Neutrophil (primary cell): Measurements from ENCODE around the gene TMEM178A.

Source experiments
- H3K27ac ChIP-seq: fragments of 200-600 bp; sonication (generic); 2 replicates; pipeline ENCODE4 v1.5.1; 2016; ENCODE audit warnings: mild to moderate bottlenecking, moderate library complexity
- H3K27me3 ChIP-seq: fragments of 200-600 bp; sonication (generic); 2 replicates; pipeline ENCODE4 v1.6.0; 2016; ENCODE audit warnings: mild to moderate bottlenecking
- H3K36me3 ChIP-seq: fragments of 200-600 bp; sonication (generic); 2 replicates; pipeline ENCODE4 v1.5.1; 2017
- H3K4me1 ChIP-seq, 2 experiments: fragments of 200-600 bp in 1 of 2; sonication (generic) in 1 of 2; 1 replicate in 1 of 2; 2 replicates in 1 of 2; pipeline versions ENCODE4 v1.5.1 to v1.6.1; 2013 to 2016; ENCODE audit warnings: low read depth in 1 of 2, low read length in 1 of 2, mild to moderate bottlenecking in 1 of 2, moderate library complexity in 1 of 2; ENCODE audit not compliant: control insufficient read depth in 1 of 2, insufficient read depth in 1 of 2
- H3K4me3 ChIP-seq, 2 experiments: fragments of 200-600 bp in 1 of 2; sonication (generic) in 1 of 2; 1 replicate in 1 of 2; 2 replicates in 1 of 2; pipeline ENCODE4 v1.5.1; 2013 to 2016; ENCODE audit warnings: low read depth in 1 of 2, low read length in 1 of 2, mild to moderate bottlenecking in 1 of 2, moderate library complexity in 1 of 2
- H3K9me3 ChIP-seq: fragments of 200-600 bp; sonication (generic); 2 replicates; pipeline ENCODE4 v1.5.1; 2016
- TF ChIP-seq, protein P1 (sequence below): fragments of 200-600 bp; sonication (generic); IDR thresholded peaks from 2 replicates; pipeline ENCODE4 v1.5.1; 2016; ENCODE audit warnings: antibody characterized with exemption

Gene TMEM178A

DNA sequence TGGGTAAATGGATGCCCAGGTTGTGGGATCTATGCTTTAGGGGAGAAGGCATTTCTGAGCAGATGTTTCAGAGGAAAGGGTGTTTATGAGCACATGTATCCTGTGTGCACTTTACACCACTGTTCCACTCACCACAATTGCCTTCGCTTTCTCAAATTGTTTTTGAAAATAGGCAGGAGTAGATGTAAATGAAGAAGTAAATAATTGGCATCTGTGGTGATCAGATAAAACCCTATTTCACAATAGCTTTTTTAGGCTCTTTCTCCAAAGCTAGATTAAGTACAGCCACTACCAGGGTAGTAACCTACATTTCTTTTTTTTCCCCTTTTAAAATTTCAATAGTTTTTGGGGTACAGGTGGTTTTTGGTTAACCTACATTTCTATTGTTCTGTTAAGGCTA is 40.6 kb downstream of the TMEM178A start:
- H3K9me3 ChIP-seq = no peaks in the 10 kb centered on the region
- no peaks in the 10 kb centered on the region for H3K4me1 ChIP-seq
- no peaks in the 10 kb centered on the region for H3K36me3 ChIP-seq
- no peak overlapping the region for H3K4me3 ChIP-seq
- TF ChIP-seq, protein P1, sequence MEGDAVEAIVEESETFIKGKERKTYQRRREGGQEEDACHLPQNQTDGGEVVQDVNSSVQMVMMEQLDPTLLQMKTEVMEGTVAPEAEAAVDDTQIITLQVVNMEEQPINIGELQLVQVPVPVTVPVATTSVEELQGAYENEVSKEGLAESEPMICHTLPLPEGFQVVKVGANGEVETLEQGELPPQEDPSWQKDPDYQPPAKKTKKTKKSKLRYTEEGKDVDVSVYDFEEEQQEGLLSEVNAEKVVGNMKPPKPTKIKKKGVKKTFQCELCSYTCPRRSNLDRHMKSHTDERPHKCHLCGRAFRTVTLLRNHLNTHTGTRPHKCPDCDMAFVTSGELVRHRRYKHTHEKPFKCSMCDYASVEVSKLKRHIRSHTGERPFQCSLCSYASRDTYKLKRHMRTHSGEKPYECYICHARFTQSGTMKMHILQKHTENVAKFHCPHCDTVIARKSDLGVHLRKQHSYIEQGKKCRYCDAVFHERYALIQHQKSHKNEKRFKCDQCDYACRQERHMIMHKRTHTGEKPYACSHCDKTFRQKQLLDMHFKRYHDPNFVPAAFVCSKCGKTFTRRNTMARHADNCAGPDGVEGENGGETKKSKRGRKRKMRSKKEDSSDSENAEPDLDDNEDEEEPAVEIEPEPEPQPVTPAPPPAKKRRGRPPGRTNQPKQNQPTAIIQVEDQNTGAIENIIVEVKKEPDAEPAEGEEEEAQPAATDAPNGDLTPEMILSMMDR = no peak
- H3K27me3 ChIP-seq = no peaks in the 10 kb centered on the region
- no peak overlapping the region for H3K27ac ChIP-seq

DNA sequence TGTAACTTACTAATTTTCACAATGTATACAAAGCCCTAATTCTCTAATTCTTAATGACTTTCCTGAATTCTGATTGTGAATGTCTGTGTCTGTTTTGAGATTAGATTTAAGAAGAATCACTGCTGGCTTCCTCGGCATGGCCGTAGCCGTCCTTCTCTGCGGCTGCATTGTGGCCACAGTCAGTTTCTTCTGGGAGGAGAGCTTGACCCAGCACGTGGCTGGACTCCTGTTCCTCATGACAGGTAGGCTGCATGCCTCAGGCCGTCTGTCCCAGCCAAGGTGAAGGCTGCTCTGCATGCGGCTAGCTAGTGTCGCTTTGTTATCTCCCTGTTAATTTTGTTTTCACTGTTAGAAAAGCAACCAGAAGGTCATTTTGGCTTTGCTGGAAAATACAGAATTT is 41.2 kb downstream of the TMEM178A start:
- Histone ChIP-seq H3K27me3 (no peaks in the 10 kb centered on the region), H3K27ac (no peak overlapping the region), H3K4me1 (no peaks in the 10 kb centered on the region), H3K4me3 (no peak overlapping the region), H3K36me3 (no peaks in the 10 kb centered on the region), H3K9me3 (no peaks in the 10 kb centered on the region)
- TF ChIP-seq, protein P1 = no peak

DNA sequence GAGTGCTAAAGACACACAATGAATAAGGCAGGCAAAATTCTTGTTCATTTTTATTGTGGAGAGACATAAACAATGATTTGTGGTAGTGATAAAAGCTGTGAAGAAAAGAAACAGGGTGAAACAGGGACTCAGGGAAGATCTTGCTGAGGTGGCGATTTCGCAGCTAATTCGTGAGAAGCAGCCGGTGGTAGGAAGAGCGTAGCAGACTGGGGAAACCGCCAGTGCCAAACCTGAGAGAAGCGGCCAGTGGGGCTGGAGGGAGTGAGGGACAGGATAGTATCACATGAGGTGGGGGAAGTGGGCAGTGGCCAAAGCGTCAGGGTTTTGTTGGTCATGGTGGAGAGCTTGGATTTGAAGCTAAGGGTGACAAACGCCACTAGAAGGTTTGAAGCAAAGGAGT is 42.3 kb downstream of the TMEM178A start:
- TF ChIP-seq, protein P1 = no peak

DNA sequence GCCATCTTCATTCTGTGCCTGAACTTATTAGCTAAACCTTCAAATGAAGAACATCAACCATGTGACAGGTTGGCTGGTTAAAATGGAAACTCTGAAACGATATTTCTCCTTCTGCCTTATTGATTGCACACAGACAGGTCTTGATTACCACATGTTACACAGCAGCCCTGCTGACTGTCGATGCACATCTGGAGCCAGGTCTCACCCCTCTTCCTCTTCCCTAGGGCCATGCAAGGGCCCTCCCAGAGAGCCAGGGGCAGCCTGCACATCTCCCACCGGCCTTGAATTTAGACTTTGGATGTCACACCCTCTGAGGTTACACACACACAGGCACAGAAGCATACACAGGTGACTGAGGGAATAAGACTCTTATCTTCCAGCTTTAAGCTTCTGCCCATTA is 45.1 kb downstream of the TMEM178A start:
- H3K27me3 ChIP-seq = no peaks in the 10 kb centered on the region
- H3K4me3 ChIP-seq = no peak overlapping the region
- H3K36me3 ChIP-seq = no peaks in the 10 kb centered on the region
- TF ChIP-seq, protein P1 = no peak
- H3K4me1 ChIP-seq = no peaks in the 10 kb centered on the region
- no peaks in the 10 kb centered on the region for H3K9me3 ChIP-seq
- H3K27ac ChIP-seq = no peak overlapping the region

More for the DNA sequence above, 42.3 kb downstream of the TMEM178A start:
- Histone ChIP-seq H3K4me3 (no peak overlapping the region), H3K9me3 (no peaks in the 10 kb centered on the region), H3K27ac (no peak overlapping the region), H3K27me3 (no peaks in the 10 kb centered on the region), H3K36me3 (no peaks in the 10 kb centered on the region), H3K4me1 (no peaks in the 10 kb centered on the region)

DNA sequence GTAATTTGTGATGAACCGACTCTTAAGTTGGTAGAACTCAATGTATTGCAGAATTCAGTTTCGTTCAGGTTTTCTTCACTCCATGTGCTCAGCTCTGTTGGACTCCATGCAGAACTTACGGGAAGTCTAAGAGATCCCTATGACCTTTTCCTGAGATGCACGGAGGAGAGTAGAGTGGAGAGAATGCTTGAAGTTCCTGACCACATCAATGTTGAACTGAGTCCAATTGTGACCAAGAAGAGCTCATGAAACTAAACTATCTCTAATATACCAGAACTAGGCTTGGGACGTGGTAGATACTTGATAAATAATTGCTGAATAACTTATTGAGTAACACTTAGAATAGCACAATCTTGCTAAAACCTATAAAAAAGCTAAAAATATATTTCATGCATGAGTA is 47.2 kb downstream of the TMEM178A start:
- Histone ChIP-seq H3K4me3 (no peak overlapping the region), H3K27me3 (no peaks in the 10 kb centered on the region), H3K4me1 (no peaks in the 10 kb centered on the region), H3K27ac (no peak overlapping the region), H3K9me3 (no peaks in the 10 kb centered on the region), H3K36me3 (no peaks in the 10 kb centered on the region)
- TF ChIP-seq, protein P1 = no peak

DNA sequence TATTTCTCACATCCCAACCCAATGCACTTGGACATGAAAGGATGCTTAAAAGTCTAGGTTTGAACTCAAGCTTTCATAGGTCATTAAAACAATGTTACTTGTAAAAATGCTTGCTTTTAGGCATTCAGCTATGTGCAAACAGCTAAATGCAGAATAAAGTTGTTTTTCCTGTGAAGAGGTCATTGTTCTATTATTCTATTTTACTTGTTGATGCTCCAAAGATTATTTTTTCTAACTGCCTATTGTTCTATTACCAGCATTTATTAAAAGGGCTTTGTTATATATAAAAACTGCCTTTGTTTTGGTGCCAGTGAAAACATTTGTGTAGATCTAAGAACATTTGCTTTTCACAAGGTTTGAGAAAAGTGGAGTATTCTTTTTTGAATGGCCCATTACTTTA is 49.4 kb downstream of the TMEM178A start:
- TF ChIP-seq, protein P1 = no peak

More for the DNA sequence above, 49.4 kb downstream of the TMEM178A start:
- Histone ChIP-seq H3K9me3 (no peaks in the 10 kb centered on the region), H3K27ac (no peak overlapping the region), H3K27me3 (no peaks in the 10 kb centered on the region), H3K4me1 (no peaks in the 10 kb centered on the region), H3K36me3 (no peaks in the 10 kb centered on the region), H3K4me3 (no peak overlapping the region)
